GM12878 (cell line): ENCODE data around the gene FEM1B. TPM values are rescaled to one million over a fixed set of nuclear protein-coding genes. Genes with fewer than 3 reads are reported as not detected.
A peak's percentile ranks its signal among the peaks of the same experiment; 100 is the strongest.

Source experiments
- ATF3 ChIP-seq: IDR thresholded peaks from 2 replicates; pipeline ENCODE4 v1.6.1; 2011; ENCODE audit warnings: low read depth, mild to moderate bottlenecking, low read length, moderate library complexity, borderline replicate concordance; ENCODE audit errors: extremely low read depth
- BCLAF1 ChIP-seq: fragments of 450-650 bp; IDR thresholded peaks from 2 replicates; pipeline ENCODE4 v1.6.1; 2017; ENCODE audit warnings: antibody characterized with exemption, mild to moderate bottlenecking, moderate library complexity
- CBX5 ChIP-seq: sonication (generic); IDR thresholded peaks from 2 replicates; pipeline ENCODE4 v1.6.1; 2016; ENCODE audit warnings: low read depth, moderate library complexity, mild to moderate bottlenecking, inconsistent platforms
- CEBPB ChIP-seq, 2 experiments: fragments of 150-350 bp in 1 of 2; IDR thresholded peaks; 2 replicates each; pipeline ENCODE4 v1.6.1; 2012 to 2014; ENCODE audit warnings: low read depth in 2 of 2, low read length in 2 of 2, borderline replicate concordance in 1 of 2, inconsistent platforms in 1 of 2
- CEBPZ ChIP-seq: fragments of 150-350 bp; IDR thresholded peaks from 2 replicates; pipeline ENCODE4 v1.6.1; 2016; ENCODE audit warnings: low read depth, low read length
- IKZF1 ChIP-seq: fragments of 450-650 bp; conservative IDR thresholded peaks from 2 replicates; pipeline ENCODE4 v1.6.1; 2017; ENCODE audit warnings: antibody characterized with exemption, mild to moderate bottlenecking
- JUNB ChIP-seq: IDR thresholded peaks from 2 replicates; pipeline ENCODE4 v1.6.1; 2016; ENCODE audit warnings: antibody characterized with exemption, mild to moderate bottlenecking
- KAT2A ChIP-seq: conservative IDR thresholded peaks from 2 replicates; pipeline ENCODE4 v1.6.1; 2011; ENCODE audit warnings: low read depth, low read length; ENCODE audit not compliant: control insufficient read depth
- MTA3 ChIP-seq: IDR thresholded peaks from 2 replicates; pipeline ENCODE4 v1.6.1; 2012; ENCODE audit warnings: low read length, inconsistent platforms, borderline replicate concordance
- MXI1 ChIP-seq: fragments of 150-350 bp; IDR thresholded peaks from 2 replicates; pipeline ENCODE4 v1.6.1; 2011; ENCODE audit warnings: low read depth, mild to moderate bottlenecking, inconsistent platforms, low read length, improper control_type of control experiment
- NFYB ChIP-seq: IDR thresholded peaks from 2 replicates; pipeline ENCODE4 v1.6.1; 2011; ENCODE audit warnings: low read depth, mild to moderate bottlenecking, low read length, improper control_type of control experiment, moderate library complexity; ENCODE audit not compliant: insufficient read depth
- RB1 ChIP-seq: fragments of 450-650 bp; formaldehyde crosslinking; IDR thresholded peaks from 2 replicates; pipeline ENCODE4 v1.6.1; 2017; ENCODE audit warnings: mild to moderate bottlenecking, borderline replicate concordance
- RCOR1 ChIP-seq: conservative IDR thresholded peaks from 2 replicates; pipeline ENCODE4 v1.6.1; 2012; ENCODE audit warnings: low read depth, low read length, improper control_type of control experiment
- SP1 ChIP-seq: IDR thresholded peaks from one replicate; pipeline ENCODE4 v1.6.1; 2011; ENCODE audit warnings: low read depth, low read length
- TAF1 ChIP-seq: IDR thresholded peaks from 2 replicates; pipeline ENCODE4 v1.6.1; 2011; ENCODE audit warnings: mild to moderate bottlenecking, low read depth, low read length, borderline replicate concordance
- USF1 ChIP-seq: IDR thresholded peaks from 2 replicates; pipeline ENCODE4 v1.6.1; 2011; ENCODE audit warnings: borderline replicate concordance, low read depth, mild to moderate bottlenecking, moderate library complexity, mixed read lengths, low read length; ENCODE audit not compliant: insufficient read depth; ENCODE audit errors: extremely low read length
- YY1 ChIP-seq: IDR thresholded peaks from 2 replicates; pipeline ENCODE4 v1.6.1; 2011; ENCODE audit warnings: low read depth, mild to moderate bottlenecking, low read length
- ZBTB4 ChIP-seq: fragments of 450-650 bp; formaldehyde crosslinking; IDR thresholded peaks from 2 replicates; pipeline ENCODE4 v1.4.0; 2022; ENCODE audit warnings: mild to moderate bottlenecking, moderate library complexity
- polyA plus RNA-seq, 11 experiments: library from polyadenylated mRNA; depleted of rRNA in 4 of 11; unstranded in 6 of 11; stranded (reverse) in 5 of 11; fragments of >200 nt; fragmentation: Nextera tagmentation in 4 of 11; fragmentation: Illumina TruSeq in 1 of 11; extraction: Ambion mirVana in 4 of 11; extraction: Trizol in 1 of 11; gene quantifications; 1 replicate in 1 of 11; 2 replicates in 10 of 11; pipeline versions ENCODE4 v1.2.1 to v1.2.3, GENCODE V29; 2011 to 2016; ENCODE audit warnings: inconsistent platforms in 2 of 11, missing spikeins in 2 of 11, low read depth in 1 of 11
- total RNA-seq, 4 experiments: library from RNA; depleted of rRNA in 3 of 4; stranded (reverse); fragments of >200 nt in 3 of 4; fragmentation: Illumina TruSeq in 1 of 4; extraction: Trizol in 1 of 4; gene quantifications; 2 replicates each; pipeline versions ENCODE4 v1.2.1 to v1.2.3, GENCODE V29; 2013 to 2021

Gene FEM1B
- total and polyA plus RNA-seq, 10 of the 15 experiments (the other 5 are each of a cell fraction or from before 2014, with no cell fraction given): 5.5 to 61.1 (median 18.2) TPM

GRCh38 chr15:68229386-68230156 is 48.0 kb upstream of the FEM1B start, which contains the start of gene CLN6 (continued):
- TF ChIP-seq JUNB (no peak), RB1 (peak; percentile 96), ZBTB4 (CRISPR knock-in tag) (no peak), MXI1 (peak; percentile 99), TAF1 (peak; percentile 27; the same call in 1 of the 2 replicates), CBX5 (no peak), NFYB (no peak), IKZF1 (peak; percentile 91), USF1 (peak; percentile 96), MTA3 (no peak; the same call in 1 of the 2 replicates), SP1 (peak; percentile 24), KAT2A (no peak), CEBPB (IDR thresholded peaks at IDR 0.05; ENCODE audit: borderline replicate concordance in 1 of 2, low read depth in 2 of 2, low read length in 2 of 2) (no peak), BCLAF1 (peak; percentile 62; the same call in 1 of the 2 replicates), RCOR1 (peak; percentile 25; the same call in 1 of the 2 replicates), YY1 (peak; percentile 66), ATF3 (peak; percentile 70; the same call in 1 of the 2 replicates), CEBPZ (no peak)
